ENCODE data around the gene VPS54. TPM values are rescaled to one million over a fixed set of nuclear protein-coding genes. Genes with fewer than 3 reads are reported as not detected.

VPS54 gene
- total RNA-seq (2014; rRNA removed), result 19.0 and 19.2 TPM in 2 replicates
- polyA plus RNA-seq (2012), result 6.4 TPM

GRCh38 chr2:64019083-64019974 lies at the start of gene VPS54:
Gene VPS54, minus strand, starts transcription at chr2:64019428. Its CDS starts 35,429 bp downstream, at chr2:63983999.
- DNase-seq (ENCODE audit: low read depth), result peak; percentile 78

- no peak for DNase-seq (ENCODE audit: low read depth)
Measured at GRCh38 chr2:64067326-64067725, 48.1 kb upstream of the VPS54 start.

GRCh38 chr2:64065516-64065915 lies 46.3 kb upstream of the VPS54 start:
- DNase-seq (ENCODE audit: low read depth), result no peak

- peak; percentile 94 for DNase-seq (ENCODE audit: low read depth)
Measured at GRCh38 chr2:64063924-64064331, 44.7 kb upstream of the VPS54 start.

DNA sequence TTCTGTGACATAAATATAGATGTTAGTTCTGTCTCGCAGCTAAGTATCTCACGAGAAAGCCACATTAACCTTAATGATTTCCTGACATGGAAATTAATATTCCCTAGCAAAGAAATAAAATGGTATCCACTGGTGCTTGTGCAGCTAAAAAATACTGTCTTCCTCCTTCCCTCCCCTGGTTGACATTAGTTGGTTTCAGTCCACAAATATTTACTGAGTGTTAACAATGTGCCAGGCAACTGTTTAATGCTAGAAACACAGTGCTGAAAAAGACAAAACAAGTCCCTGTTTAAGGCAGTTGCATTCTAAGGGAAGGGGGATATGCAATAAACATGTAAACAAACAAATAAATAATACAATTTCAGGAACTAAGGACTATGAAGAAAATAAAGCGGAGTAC lies 44.2 kb upstream of the VPS54 start:
- peak; percentile 29 for DNase-seq (ENCODE audit: low read depth)

GRCh38 chr2:64062840-64063239 lies 43.6 kb upstream of the VPS54 start:
- DNase-seq (ENCODE audit: low read depth), result peak; percentile 96

- no peak for DNase-seq (ENCODE audit: low read depth)
Measured at GRCh38 chr2:64059270-64059669, 40.0 kb upstream of the VPS54 start.

DNA sequence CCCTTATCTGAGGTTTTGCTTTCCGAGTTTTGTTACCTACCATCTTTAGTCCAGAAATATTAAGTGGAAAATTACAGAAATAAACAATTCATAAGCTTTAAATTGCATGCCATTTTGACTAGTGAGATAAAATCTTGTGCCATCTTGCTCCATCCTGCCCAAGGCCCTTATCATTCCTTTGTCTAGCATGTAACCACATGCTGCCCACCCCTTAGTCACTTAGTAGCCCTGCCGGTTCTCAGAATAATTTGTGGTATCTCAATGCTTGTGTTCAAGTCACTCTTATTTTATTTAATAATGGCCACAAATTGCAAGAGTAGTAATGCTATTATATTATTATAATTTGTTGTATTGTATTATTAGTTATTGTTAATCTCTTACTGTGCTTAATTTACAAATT lies 36.8 kb upstream of the VPS54 start:
- DNase-seq (ENCODE audit: low read depth), result no peak

DNA sequence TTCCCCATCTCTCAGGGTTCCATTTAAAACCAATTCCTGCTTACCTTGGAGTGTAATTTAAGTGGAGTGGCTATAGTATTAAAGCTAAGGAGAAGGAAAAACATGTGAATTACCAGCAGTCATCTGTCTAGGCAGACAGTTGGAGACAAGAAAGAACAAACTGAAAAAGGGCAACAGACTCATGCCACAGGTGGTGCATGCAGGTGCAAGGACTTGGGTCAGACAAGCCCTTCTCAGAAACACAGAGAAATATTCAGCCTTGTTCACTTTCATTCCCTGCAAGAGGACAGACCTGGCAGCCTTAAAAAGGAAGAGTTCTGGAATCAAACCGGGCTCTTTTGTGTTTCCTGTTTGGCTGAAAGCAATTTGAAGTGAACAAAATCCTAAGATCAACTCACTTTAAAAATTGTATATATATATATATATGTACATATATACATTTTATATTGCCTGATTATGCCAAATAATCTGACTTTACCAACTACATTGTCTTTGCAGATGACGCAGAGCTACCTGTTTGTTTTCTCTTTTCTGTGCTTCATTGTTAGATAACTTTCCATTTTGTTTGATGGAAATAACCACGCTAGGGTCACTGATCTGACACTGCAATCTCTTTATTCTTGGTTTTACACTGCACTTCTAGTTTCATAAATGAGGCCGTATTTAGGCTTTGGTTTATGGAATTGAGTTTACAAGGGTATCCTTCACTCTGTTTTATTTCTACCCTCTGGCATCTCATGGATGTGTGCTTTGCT lies 35.1 kb upstream of the VPS54 start:
- no peak for DNase-seq (ENCODE audit: low read depth)

DNA sequence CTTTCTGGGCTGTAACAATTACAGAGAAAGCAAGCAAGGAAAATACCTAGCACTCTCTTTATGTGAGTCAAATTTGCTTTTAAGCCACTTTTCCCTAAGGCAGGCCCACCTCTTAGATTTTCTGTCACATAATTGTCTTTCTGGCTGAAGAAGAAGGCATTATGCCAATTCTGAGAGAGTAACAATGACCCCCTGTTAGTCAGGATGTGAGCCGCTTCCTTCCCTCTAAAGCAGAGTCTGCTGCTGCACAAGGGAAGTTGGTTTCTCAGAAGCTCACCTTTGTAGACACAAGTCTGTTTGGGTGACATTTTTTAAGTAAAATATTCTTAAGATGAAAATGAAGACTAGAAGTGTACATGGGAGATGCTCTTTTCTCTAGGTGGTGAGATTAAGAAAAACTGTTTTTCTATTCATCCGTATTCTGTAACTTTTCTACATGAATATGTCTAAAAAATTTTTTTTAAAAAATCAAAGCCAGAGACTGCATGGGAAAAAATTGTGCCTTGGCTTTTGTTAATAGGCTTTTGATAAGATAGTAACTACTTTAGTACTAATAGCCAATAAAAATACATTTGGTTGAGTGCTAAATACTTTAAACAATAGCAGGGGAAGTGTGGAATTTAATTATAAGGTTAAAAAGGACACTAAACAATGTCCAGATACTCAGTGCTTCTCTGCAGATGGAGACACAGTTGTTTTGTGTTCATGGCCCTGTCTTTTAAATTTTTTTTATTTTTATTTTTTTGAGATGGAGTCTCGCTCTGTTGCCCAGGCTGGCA lies 33.4 kb upstream of the VPS54 start:
- DNase-seq (ENCODE audit: low read depth), result no peak

GRCh38 chr2:64049633-64050220 lies 30.5 kb upstream of the VPS54 start:
- DNase-seq (ENCODE audit: low read depth), result peak; percentile 64

DNA sequence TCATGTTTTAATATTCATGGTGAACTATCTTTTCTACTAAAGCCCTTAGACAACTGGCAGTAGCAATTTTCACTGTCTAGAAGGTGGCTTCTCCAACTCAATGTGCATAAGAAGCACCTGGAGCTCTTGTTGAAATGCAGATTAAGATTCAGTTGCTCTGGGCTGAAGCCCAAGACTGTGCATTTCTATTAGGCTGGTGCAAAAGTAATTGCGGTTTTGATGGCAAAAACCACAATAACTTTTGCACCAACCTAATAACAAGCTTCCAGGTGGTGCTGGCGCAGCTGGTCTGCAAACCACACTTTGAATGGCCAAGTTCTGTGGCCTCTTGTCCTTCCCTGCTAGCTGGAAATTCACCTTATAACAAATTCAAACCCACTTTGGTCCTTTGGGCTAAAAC lies 26.7 kb upstream of the VPS54 start:
- no peak for DNase-seq (ENCODE audit: low read depth)

DNA sequence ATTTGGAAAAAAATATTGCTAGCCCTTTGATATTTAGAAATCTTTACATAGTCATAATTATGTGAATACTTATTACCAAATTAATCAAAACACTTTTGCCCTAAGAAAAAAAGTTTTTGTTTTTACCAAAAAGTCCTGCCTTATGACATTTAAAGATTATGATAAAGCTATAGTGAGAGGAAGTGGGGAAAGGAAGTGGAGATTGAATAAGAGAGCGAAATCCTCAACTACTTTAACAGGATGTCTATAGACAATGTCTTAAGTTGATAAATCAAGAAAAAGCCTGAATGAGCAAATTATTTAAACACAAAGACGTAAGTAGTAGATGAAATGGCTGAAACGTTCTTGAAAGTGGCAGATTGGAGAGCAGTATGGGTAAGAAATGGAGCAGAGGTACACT lies 20.9 kb upstream of the VPS54 start:
- DNase-seq (ENCODE audit: low read depth), result no peak

GRCh38 chr2:64036034-64036705 lies 16.9 kb upstream of the VPS54 start:
- DNase-seq (ENCODE audit: low read depth), result peak; percentile 75

DNA sequence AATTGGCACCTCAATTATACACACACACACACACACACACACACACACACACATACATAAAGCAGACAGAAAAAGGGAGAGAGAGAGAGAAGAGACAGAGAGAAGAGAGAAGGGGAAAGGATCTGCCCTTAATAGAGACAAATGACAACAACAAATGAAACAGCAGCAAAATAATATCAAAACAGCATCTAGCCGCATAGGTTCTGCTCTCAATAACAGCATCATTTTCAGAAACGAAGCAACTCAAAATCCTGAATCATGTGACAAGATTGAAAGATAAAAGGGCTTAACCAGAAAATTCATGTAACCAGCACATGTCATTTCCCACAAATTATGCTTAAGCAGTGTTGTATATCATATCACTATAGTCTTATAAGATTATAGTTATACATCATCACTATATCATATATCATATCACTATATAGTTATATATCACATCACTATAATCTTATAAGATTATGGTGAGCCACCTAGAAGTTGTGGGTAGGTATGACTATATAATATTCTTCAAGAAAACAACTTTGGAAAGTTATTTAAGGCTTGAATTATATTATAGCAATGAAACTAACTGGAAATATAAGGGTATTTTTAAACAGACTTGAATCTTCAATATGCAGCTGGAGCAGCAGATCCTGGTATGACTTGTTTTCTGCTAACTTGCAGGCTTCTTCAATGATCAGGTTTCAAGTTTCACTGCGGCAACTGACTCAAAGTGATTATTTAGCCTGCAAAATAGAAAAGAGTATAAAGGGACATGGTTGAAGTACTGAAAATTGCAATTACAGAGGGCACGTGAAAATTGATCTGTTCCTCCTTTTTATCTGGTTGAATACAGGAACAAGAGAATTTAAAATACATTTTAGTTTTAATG lies 16.1 kb upstream of the VPS54 start:
- peak; percentile 66 for DNase-seq (ENCODE audit: low read depth)

GRCh38 chr2:64029116-64029665 lies 10.0 kb upstream of the VPS54 start:
- DNase-seq (ENCODE audit: low read depth), result no peak

DNA sequence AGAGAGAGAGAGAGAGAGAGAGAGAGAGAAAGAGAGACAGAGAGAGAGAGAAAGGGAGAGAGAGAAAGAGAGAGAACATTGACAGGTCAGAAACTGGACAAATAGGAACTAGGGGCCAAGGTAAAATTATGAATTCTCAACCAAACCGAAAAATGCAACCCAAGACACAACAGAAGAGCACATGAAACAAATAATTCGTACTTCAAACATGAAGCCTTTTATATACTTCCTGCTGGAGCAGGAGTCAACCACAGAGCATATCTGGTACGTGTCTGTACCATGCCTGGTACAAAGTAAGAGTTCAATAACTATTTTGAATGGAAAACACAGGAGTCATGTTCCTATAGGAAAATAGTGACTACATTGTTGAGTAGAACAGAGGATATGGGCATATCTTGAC lies 6.5 kb upstream of the VPS54 start:
- no peak for DNase-seq (ENCODE audit: low read depth)

DNA sequence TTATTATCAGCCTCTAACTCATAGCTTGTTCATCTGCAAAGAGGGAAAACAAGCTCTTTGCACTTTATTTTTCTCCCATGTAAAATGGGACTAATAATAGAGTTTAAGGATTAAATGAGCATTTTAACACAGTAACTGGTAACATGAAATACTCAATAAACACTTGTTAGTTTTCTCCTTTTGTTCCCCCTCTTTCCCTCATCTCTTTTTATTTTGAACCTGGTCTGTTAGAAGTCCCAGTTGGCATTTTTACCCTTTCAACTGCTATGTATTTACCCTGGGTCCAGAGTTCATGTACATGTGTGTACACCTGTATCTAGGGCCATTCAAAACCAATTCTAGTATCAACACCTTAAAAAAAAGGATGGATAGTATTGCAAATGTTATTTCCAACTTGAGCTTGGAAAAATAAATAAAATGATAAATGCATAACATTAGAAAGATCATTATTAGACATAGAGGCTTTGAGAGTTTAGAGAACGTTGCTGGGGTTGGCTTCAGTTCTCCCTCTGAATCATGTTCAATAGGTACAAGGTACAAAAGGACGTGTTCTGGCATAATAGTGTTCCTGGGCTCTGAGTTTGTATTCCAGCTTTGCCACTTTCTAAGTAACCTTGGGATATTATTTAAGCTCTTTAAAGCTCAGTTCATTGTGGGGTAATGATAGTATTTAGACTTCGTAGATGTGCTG lies 5.2 kb upstream of the VPS54 start:
- DNase-seq (ENCODE audit: low read depth), result no peak
